ENCODE data around the gene PRKAB1. TPM values are rescaled to one million over a fixed set of nuclear protein-coding genes. Genes with fewer than 3 reads are reported as not detected.

Gene PRKAB1
- polyA plus RNA-seq, 3 donors: 67.7 to 72.2 (median 68.6) TPM

DNA sequence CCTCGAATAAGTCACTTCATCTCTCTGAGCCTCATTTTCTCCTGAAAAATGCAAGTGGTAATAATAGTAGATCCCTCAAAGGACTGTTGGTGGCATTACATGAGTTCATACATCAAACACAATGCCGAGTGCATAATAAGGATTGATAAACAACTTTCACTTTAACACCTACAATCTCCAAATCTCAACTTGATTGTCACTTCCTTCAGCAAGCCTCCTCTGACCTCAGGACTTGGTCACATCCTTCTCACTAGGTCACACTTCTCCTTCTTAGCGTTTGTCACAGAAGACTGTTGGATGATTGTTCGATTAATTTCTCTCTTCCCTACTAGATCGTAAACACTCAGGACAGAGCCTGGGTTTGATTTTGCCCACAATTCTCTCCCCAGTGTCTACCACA is 7.9 kb upstream of the PRKAB1 start:
- no peak for DNase-seq (ENCODE audit: low read depth in 3 of 3, low spot score in 2 of 3)

DNA sequence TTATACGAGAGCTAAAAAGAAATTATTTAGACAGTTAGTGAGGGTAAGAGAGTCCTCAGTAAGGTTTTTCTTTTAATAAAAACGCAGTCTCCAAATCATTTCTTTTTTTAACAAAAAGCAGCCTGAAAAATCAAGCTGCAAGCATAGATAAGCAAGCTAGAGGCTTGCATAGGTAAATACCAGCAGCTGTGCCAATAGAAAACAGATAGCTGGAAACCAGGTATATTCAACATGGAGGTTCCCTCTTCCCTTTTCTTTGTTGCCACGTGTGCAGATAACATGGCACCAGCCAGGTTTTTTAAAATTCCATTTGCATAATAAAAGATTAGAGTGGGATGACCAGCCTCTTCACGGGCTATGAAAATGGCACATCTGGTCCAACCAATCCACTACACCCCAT is 6.1 kb upstream of the PRKAB1 start:
- no peak for DNase-seq (ENCODE audit: low read depth in 3 of 3, low spot score in 2 of 3)

DNA sequence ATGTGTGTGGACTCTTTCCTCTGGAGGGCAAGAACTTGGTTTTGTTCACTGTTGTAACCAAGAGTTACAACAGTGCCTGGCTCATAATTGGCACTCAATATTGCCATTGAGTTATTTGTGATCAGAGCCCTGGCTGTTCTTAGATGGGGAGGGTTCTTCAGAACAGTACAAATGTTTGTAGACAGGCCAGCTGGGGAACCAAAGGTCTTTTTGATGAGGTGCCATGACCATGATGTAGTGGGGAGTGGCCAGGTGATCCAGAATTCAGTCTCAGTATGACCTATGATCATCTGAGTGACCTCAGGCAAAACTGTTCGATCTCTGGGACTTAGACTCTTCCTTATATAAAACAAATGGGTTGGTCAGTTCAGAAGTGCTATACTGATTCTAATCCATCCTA is 3.3 kb upstream of the PRKAB1 start:
- DNase-seq (ENCODE audit: low read depth in 3 of 3, low spot score in 2 of 3): no peak

DNA sequence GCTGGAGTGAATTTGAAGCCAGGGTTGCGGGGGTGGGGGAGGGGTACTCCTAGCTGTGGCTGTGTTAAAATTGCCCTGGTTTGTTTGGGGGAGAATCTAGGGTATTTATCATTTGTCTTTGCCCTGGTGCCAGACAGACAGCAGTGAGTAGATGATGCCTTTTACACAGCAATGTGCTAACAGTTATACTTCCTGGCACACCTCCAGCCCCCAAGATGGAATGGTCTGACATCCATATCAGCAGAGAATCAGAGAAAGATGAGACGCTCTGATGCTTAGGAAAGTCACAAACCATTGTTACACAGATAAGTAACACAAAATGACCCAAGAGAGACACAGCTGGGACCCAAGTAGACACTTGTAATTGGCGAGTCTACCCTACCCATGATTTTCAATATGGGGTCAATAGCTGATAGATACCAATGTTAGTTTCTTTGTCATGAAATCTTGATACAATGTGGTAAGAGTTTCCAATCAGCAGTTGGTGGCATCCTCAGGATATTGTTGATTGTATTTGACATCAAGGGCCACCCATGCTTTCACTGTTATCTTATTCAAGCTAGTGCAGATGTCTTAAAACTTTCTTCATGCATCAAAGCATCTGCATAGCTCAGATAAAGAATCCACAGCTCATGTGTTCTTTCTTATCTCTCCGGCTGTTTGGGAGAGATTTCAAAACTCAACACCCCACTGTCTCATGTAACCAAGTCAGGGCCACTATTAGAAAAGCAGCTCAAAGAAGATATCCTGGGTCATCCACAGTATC is 2.6 kb upstream of the PRKAB1 start:
- no peak for DNase-seq (ENCODE audit: low read depth in 3 of 3, low spot score in 2 of 3)

DNA sequence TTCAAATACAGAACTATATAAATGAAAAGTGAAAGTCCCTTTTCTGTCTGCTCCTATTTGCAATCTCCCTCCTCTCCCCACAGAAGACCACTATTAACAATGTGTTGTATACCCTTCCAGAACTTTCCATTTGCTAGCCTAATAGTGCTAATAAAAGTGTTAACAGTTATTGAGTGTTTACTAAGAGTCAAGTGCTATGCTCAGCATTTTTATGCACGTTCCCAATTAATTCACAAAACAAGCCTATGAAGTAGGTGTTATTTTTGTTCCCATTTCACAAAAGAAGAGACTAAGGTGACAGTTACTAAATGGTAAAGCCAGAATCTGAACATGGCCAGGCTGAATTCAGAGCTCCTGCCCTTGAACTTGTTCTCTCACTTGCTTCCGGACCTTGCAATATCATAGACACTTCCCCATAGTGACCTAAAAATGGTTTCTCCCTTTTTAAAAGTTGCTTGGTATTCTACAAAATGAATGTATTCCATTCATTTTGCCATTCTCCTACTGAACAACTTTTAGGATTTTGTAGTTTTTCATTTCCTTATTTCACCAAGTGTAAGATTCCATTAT is 1.6 kb upstream of the PRKAB1 start:
- DNase-seq (ENCODE audit: low read depth in 3 of 3, low spot score in 2 of 3): no peak

DNA sequence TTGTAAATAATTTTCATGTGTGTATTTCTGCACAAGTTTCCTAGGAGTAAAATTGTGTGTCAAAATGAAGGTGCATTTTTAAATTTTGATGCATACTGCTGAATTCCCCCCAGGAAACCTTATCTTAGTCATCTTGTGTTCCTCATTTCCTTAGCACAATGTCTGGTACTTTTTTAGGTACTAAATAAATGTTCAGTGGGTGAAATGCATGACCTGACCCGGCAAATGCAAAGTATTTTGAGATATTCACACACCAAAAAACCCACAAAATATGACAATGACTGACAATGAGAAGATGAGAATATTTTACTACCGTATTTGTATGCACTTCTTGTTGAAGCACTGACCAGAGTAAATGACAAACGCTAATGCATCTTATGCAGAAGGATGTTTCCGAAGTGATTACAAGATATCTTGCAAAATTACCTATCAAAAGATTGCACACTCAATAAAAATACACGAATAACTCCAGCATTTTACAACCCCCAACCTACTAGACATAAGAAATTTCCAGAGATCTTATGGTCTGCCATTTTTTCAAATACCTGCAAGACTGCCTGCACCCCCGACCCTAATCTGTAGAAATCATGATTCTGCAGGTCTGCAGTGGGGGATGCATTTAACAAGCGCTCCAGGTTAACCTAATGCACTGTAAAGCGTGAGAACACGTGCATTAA is 895 bp upstream of the PRKAB1 start:
- DNase-seq (ENCODE audit: low read depth in 3 of 3, low spot score in 2 of 3): no peak

DNA sequence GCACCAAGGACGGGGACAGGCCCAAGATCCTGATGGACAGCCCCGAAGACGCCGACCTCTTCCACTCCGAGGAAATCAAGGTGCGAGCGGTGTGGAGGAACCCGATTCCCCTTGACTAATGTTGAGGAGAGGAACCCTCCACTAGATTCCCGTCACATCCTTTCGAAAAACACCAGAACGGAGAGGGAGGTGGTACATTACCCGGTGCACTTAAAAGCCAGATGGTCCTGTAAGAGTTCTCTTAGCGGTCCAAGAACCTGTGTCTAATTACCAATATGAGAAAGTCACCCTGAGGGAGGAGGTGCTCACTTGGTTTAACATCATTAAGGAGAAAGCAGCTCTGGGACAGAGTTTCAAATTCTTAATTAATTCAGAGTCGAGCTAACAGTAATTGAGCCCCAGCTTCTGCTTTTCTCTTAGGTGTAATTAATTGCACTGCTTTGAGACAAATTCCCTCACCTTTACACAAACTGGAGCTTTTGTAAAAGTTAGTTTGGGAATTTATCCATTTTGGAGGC is 450 bp downstream of the PRKAB1 start:
- DNase-seq (ENCODE audit: low read depth in 3 of 3, low spot score in 2 of 3): no peak

DNA sequence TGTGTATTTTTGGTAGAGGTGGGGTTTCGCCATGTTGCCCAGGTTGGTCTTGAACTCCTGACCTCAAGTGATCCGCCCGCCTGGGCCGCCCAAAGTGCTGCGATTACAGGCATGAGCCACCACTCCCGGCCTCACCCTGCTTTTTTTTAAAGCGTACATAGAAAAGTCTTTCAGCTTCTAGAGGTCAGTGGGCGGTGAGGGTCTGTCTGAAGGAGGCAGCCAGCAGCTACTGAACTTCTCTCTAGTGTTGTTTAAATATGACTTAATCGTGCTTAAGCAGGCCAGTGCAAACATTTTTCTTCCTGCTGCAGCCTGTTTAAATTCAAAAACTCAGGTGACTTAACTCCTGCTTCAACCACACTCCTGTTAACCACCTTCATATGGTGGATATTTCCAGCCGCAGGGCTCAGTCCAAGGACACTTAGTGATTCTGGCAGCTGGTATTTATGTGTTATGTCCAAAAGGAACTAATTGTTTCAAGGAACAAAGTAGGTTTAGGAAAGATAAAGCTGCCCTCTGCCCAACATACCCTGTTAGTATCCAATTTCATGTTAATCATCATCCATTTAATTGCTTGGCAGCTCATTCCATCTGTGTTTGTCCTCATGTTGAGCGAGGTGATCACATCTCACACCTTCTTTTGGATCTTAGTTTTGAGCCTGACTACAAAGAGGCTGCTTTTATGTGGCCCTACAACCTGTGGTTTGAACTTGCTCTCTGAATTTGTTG is 2.0 kb downstream of the PRKAB1 start:
- DNase-seq (ENCODE audit: low read depth in 3 of 3, low spot score in 2 of 3): no peak

DNA sequence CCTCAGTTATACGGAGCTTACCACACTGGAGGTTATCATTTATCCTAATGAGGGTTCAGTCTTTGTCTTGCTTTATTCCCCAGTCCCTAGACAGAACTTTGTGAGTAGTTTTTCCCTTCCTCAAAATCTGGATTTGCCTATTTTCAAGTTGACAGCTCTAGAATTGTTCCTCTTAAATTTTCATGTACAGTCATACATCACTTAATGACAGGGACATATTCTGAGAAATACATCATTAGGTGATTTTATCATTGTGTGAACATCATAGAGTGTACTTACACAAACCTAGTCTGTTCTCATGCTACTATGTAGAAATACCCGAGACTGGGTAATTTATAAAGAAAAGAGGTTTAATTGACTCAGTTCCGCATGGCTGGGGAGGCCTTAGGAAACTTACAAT is 3.1 kb downstream of the PRKAB1 start:
- DNase-seq (ENCODE audit: low read depth in 3 of 3, low spot score in 2 of 3): no peak

DNA sequence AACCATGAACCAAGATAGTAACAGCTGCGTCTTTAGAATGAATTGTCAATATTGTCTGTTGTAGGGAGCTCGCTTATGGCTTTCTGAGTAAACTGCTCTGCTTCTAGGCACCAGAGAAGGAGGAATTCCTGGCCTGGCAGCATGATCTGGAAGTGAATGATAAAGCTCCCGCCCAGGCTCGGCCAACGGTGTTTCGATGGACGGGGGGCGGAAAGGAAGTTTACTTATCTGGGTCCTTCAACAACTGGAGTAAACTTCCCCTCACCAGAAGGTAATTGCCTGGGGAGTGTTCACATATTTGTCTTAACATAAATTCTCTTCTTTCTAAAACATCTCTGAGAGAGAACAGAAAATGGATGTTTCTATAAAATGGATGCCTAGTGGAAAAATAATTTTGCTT is 4.3 kb downstream of the PRKAB1 start:
- no peak for DNase-seq (ENCODE audit: low read depth in 3 of 3, low spot score in 2 of 3)

DNA sequence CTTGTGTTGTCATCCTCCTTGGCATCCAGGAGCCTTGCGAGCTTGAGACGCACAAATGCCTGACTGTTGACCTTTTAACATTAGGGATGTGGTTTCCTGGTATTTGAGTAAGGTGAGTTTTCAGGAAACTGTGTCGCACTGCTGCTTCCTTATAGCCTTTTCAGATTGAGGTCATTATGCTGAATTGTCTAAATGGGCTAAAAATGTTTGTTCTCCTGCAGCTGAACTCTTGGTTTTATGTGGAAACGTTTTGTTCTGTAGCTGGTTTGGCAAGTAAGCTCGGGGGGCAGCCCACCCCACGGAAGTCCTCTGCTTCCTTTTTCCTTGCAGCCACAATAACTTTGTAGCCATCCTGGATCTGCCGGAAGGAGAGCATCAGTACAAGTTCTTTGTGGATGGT is 5.7 kb downstream of the PRKAB1 start:
- DNase-seq (ENCODE audit: low read depth in 3 of 3, low spot score in 2 of 3): no peak

DNA sequence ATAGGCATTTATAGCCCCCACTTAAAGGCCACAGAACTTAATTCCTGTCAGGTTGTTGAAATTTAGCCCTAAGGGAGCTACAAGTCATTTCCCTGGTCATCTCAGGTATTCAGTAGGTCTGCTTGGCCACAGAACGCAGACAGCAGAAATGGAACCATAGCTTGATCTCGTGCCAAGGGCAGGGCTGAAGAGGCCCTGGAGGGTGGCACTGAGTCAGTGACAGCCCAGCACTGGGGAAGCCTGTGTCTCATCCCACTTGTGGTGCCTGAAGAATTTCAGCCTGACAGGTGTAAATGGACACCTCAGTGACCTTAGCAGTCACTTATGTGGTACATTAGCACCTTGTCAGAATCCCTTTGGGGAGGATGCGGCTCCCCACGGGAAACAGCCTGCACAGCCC is 6.6 kb downstream of the PRKAB1 start:
- no peak for DNase-seq (ENCODE audit: low read depth in 3 of 3, low spot score in 2 of 3)

DNA sequence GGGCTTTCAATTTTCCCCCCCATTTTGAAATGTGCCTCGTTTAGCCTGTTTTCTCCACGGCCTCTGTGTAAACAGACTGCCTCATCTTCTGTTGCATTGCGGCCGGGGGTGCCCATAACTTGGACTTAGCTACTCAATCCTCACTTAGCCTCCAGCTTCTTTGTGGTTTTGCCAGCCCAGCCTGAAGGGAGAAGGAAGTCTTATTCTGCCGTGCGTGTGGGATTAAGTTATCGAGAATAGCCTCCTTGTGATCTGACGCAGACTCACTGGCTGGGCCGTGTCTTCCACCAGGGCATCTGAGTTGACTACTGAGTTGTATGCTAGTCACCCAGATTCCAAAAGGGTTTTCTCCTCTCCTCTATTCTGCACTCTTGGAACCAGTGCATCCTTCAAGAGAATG is 8.1 kb downstream of the PRKAB1 start:
- no peak for DNase-seq (ENCODE audit: low read depth in 3 of 3, low spot score in 2 of 3)

DNA sequence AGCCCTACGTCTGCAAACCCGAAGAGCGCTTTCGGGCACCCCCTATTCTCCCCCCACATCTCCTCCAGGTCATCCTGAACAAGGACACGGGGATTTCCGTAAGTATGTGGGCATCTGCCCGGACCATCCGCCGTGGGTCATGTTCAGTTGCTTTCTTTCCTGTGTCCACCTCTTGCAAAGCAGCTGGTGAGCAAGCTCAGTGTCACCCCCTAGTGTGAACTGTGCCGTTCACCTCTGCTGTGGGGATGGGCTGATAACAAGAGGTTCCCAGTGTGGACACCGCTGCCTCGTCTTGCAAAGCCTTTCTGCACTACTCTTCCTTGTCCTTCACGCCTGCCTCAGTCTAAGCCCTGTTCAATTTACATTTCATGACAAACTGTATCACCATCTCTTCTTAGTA is 8.6 kb downstream of the PRKAB1 start:
- DNase-seq (ENCODE audit: low read depth in 3 of 3, low spot score in 2 of 3): no peak

DNA sequence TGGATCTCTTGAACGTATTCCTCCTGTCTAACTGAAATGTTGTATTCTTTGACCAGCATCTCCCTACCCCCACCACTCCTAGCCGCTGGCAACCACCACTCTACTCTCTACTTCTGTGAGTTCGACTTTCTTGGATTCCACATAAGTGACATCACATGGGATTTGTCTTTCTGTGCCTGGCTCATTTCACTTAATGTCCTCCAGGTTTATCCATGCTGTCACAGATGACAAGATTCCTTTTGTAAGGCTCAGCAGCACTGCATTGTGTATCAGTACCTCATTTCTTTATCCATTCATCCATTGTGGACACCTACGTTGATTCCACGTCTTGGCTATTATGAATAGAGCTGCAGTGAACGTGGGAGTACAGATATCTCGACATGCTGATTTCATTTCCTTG is 10.5 kb downstream of the PRKAB1 start:
- no peak for DNase-seq (ENCODE audit: low read depth in 3 of 3, low spot score in 2 of 3)

DNA sequence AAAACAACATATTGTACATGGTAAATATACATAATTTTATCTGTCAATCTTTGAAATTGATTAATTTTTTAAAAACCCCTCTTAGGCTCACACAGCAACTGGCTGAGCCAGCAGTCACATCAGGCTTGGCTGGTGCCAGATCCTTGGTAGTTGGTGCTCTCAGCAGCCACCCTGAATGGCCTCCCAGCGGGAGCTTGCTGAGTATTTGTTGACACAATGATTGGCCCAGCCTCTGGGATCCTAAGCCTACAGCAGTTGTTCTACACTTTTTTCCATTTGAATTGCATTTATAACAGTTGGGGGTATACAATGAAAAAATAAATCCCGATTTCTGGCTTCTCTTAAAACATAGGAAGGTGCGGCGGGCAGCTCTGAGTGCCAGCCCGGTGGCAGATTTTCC is 11.1 kb downstream of the PRKAB1 start:
- DNase-seq (ENCODE audit: low read depth in 3 of 3, low spot score in 2 of 3): no peak

DNA sequence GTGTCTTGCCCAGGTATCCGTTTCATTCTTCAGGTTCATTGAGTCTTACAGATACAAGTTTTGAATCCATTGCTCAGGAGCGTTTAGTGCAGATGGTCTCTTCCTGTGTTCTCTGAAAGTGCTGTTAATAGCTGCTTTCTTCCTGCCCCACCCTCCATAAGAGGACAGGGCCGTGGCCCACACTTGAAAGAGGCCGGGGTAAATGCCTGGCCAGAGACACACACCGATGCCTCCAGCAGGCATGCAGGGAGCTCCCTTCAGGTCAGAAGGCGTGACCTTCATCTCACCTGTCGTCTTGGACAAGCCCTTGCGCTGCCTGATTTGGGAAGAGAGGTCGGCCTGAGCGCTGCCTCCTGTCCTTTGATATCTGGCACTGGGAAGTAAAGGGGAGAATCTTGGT is 11.6 kb downstream of the PRKAB1 start:
- no peak for DNase-seq (ENCODE audit: low read depth in 3 of 3, low spot score in 2 of 3)

DNA sequence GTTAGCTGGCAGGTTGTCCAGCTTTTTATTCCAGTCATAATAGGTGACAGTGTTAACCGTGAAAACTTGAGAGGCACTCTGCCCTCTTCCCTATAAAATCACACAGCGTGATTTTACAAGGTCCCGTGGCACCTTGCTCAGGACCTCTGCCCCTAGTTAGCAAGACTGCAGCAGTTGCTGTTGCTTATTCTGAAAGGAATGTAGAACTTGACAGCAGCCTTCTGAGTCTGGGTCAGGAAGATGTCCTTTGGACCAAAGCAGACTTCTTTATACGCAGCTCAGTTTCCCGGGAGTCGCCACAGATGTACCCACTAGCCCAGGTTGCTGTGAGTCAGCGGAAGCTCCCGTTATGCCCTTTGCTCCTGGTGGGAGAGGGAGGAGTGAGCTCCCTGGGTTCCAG is 13.2 kb downstream of the PRKAB1 start:
- DNase-seq (ENCODE audit: low read depth in 3 of 3, low spot score in 2 of 3): no peak

DNA sequence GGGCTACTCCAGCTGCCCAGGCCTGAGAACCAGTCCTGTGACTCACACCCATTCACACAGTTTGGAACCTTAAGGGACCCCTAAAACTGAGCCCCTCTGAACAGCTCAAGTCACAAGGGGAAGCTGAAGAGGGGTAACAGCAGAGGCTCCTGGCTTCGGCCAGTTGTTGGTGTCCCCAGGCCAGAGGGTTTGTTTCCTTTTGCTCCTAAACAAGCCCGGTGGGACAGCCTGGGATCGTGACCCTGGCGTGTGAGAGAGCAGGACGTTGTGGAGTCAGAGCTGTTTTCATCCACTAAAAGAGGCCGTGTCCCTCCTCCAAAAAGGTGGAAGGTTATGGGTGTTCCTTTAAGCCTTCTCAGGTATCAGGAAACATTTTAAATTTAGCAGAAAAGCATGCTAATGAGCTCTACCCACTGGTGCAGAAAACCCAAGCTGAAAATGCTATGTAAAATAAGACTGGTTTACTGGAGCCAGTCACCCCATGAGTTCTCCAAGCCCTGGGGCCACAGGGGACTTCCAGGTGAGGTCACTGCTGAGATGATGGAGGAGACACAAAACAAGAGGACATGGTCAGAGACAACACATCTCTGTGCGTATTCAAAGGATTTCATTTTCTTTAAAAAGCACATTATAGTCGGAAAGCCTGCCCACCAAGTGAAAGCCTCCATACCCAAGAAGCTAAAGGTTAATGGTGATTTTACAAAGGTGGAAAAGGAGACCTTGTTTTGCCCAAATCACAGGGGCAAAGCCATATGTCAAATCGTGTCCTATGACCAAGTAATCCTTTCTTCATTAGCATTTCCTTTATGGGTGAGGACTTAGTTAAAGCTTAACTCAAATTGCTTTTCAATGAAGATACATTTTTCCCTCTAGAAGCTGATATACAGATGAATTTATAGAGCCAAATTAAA is 14.1 kb downstream of the PRKAB1 start:
- no peak for DNase-seq (ENCODE audit: low read depth in 3 of 3, low spot score in 2 of 3)

DNA sequence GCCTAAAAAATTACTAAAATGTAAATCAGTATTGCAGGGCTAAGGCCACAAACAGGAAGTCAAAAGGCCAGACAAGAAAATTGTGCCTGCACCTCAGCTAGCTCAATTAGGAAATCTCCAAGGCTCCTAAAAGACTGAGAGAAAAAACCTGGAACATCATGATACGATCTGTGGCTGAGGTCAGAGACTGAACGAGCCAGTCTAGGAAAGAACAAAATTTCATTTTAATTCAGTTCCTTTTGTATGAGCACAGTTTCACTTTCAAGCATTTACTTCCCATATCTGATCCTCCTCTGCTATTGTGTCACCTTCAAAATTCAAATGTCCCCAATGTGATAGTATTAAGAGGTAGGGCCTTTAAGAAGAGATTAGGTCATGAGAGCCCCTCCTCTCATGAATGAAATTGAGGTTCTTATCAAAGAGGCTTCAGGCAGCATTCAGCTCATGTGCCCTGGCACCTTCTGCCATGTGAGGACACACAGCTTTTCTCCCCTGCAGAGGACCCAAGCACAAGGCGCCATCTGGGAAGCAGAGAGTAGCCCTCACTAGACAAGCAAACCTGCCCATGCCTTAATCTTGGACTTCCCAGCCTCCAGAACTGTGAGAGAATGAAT is 14.8 kb downstream of the PRKAB1 start:
- no peak for DNase-seq (ENCODE audit: low read depth in 3 of 3, low spot score in 2 of 3)

Data from right renal cortex interstitium (tissue), 3 donors.